GM08714 (cell line): ENCODE results near the gene DNAJC1.
"Not testable (repeated sequence)": the region's sequence is repeated elsewhere in the genome, so short reads cannot be mapped to it uniquely, and the experiment has no call there.

Experiments
- H3K4me3 ChIP-seq: fragments of 200-500 bp; sonication (Bioruptor generic); 2 replicates; pipeline ENCODE4 v1.5.1; 2014; ENCODE audit warnings: mild to moderate bottlenecking, low read length, inconsistent platforms
- ZNF274 ChIP-seq: IDR thresholded peaks from 2 replicates; pipeline ENCODE4 v1.6.1; 2012; ENCODE audit warnings: mild to moderate bottlenecking, low read depth, low read length

Gene DNAJC1

GRCh38 chr10:21873198-21873597 lies 130.3 kb downstream of the DNAJC1 start:
- no peak for TF ChIP-seq ZNF274
- no peak overlapping the region for H3K4me3 ChIP-seq

- H3K4me3 ChIP-seq: not testable (repeated sequence)
Observed at GRCh38 chr10:21872771-21873170, 130.8 kb downstream of the DNAJC1 start.

- TF ChIP-seq ZNF274: no peak
- no peak overlapping the region for H3K4me3 ChIP-seq
Observed at GRCh38 chr10:21870849-21871248, 132.7 kb downstream of the DNAJC1 start.

GRCh38 chr10:21869087-21869486 lies 134.4 kb downstream of the DNAJC1 start:
- H3K4me3 ChIP-seq: not testable (repeated sequence)

GRCh38 chr10:21860718-21861117 lies 142.8 kb downstream of the DNAJC1 start:
- no peak for TF ChIP-seq ZNF274
- H3K4me3 ChIP-seq: no peak overlapping the region

- H3K4me3 ChIP-seq: no peak overlapping the region
- TF ChIP-seq ZNF274: no peak
Observed at GRCh38 chr10:21858455-21858854, 145.1 kb downstream of the DNAJC1 start.

- no peak for TF ChIP-seq ZNF274
- H3K4me3 ChIP-seq: no peak overlapping the region
Observed at GRCh38 chr10:21849607-21850006, 153.9 kb downstream of the DNAJC1 start.

- H3K4me3 ChIP-seq: no peak overlapping the region
- TF ChIP-seq ZNF274: no peak
Observed at GRCh38 chr10:21843645-21844044, 159.9 kb downstream of the DNAJC1 start.

- H3K4me3 ChIP-seq: not testable (repeated sequence)
Observed at GRCh38 chr10:21841273-21841672, 162.3 kb downstream of the DNAJC1 start.

GRCh38 chr10:21837487-21837886 lies 166.0 kb downstream of the DNAJC1 start:
- H3K4me3 ChIP-seq: not testable (repeated sequence)

- H3K4me3 ChIP-seq: not testable (repeated sequence)
Observed at GRCh38 chr10:21834574-21834973, 169.0 kb downstream of the DNAJC1 start.

- TF ChIP-seq ZNF274: no peak
- H3K4me3 ChIP-seq: no peak overlapping the region
Observed at GRCh38 chr10:21832821-21833130, 170.8 kb downstream of the DNAJC1 start.

GRCh38 chr10:21831986-21832820 lies 171.3 kb downstream of the DNAJC1 start:
- H3K4me3 ChIP-seq: no peak overlapping the region
- no peak for TF ChIP-seq ZNF274

- H3K4me3 ChIP-seq: no peak overlapping the region
- TF ChIP-seq ZNF274: no peak
Observed at GRCh38 chr10:21830037-21830436, 173.5 kb downstream of the DNAJC1 start.

GRCh38 chr10:21827308-21827707 lies 176.2 kb downstream of the DNAJC1 start:
- TF ChIP-seq ZNF274: peak; percentile 79

GRCh38 chr10:21826725-21827124 lies 176.8 kb downstream of the DNAJC1 start:
- no peak overlapping the region for H3K4me3 ChIP-seq
- no peak for TF ChIP-seq ZNF274

More at GRCh38 chr10:21827308-21827707, 176.2 kb downstream of the DNAJC1 start:
- H3K4me3 ChIP-seq: no peak overlapping the region
